Hepatic stellate cell (primary cell): Measurements from ENCODE around the gene MAP1LC3B.

Source experiments
- DNase-seq: peaks from one replicate; pipeline ENCODE4 v3.0.0; 2011; ENCODE audit warnings: low spot score

MAP1LC3B gene

DNA sequence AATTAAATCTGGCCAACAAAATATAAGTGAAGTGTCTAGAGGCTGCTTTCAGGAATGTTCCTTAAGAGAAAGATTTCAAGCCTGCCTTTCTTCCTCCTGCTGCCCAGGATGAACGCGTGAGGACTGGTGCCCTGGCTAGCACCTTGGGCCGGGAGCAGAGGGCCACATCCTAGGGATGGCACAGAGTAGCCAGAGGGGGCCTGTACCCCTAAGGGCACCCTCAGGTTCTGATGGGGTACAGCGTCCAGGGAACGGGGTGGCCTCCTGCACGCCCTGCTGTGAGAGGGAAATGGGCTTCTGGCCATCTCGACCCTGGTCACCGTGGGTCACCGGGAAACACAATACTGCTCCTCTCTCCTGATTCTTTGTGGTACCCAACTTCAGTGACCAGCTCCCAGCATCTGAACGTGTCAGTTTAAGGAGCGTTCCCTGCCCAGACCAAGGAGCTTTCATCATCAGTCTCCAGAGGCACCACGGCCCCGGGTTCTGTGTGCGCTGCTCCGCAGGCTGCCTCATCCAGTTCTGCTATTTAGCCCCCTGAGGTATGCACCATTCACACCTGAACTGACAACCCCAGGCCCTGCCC is 40.3 kb downstream of the MAP1LC3B start:
- no peak for DNase-seq

GRCh38 chr16:87434146-87434667 is 42.1 kb downstream of the MAP1LC3B start:
- DNase-seq: no peak

DNA sequence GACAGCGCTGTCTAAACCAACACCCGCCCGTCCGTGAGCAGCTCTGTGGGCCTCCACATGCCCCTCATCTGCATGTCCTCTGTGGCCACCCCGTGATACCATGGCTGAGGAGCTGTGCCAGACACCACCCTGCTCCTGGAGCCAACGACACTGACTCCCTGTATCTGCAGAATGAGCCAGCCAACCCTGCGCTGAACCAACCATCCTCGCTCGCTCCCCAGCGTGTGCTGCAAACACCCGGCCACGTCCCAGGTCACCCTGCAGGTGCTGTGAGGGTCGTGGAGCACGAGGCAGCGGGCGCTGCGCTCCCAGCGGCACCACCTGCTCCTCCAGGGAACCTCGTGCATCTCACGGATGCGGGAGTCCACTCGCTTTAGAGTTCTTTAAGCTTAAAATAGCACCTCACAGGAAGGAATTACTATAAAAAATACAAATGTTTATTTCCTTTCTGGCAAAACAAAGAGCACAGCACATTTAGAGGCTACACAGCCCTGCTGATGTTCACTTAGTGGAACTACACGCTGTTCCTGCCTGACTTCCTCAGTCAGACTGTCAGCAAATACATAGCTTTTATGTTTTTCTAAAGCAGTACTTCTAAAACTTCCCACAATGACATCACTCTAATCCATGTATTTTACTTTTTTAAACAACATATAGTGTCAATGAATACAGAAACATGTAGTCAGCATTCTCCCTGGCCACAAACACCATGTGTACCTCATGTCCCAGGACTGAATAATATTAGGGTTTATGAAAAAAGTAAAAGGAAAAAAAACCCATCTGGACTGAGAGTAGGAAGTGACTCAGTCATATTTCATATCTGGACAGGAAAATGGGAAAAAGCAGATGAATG is 43.5 kb downstream of the MAP1LC3B start:
- DNase-seq: peak; percentile 75

- peak; percentile 40 for DNase-seq
Measured at GRCh38 chr16:87436225-87437172, 44.4 kb downstream of the MAP1LC3B start.

DNA sequence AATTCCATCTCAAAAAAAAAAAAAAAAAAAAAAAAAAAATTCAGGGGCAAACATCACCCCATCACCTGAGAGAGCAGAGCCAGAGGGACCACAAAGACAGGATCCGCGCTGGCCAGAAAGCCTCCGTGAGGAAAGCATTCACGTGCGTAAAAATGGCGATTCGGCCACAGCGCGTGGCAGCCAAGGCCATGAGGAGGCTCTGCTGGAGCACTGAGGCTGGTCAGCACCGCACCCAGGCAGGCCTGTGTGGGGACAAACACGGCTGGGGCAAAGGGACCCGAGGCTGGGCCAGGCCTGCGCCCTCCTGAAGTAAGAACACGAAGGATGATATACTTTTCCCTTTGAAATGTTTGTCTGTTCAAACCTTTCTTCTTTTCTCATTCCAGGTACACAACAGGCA is 45.2 kb downstream of the MAP1LC3B start:
- no peak for DNase-seq

GRCh38 chr16:87437911-87438610 is 45.9 kb downstream of the MAP1LC3B start:
- no peak for DNase-seq

- no peak for DNase-seq
Measured at GRCh38 chr16:87438611-87438985, 46.5 kb downstream of the MAP1LC3B start.

DNA sequence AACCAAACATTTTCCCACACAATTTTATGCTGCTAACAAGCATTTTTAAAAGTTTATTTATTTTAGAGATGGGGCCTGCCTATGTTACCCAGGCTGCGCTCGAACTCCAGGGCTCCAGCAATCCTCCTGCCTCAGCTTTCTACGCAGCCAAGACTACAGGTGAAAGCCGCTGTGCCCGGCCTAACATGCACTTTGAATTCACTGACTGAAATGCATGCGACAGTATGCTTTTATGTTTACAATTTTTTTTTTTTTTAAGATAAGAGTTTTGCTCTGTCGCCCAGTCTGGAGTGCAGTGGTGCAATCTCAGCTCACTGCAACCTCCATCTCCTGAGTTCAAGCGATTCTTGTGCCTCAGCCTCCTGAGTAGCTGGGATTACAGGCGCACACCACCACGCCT is 47.8 kb downstream of the MAP1LC3B start:
- DNase-seq: no peak

- no peak for DNase-seq
Measured at GRCh38 chr16:87441886-87442580, 49.9 kb downstream of the MAP1LC3B start.

DNA sequence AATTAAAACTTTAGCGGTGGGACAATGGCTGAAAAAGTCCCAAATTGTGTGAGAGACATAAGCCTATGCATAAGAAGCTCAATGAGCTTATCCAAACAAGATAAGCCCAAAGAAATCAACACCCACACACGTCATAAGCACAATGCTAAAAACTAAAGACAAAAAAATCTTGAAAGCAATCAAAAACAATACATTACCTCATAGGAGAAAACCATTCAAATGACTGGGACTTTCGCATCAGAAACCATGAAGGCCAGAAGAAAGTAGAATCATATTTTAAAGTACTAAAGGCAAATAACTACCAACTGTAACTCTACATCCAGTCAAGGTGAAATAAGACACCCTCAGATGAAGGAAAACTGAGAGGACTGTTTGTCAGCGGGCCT is 50.4 kb downstream of the MAP1LC3B start:
- no peak for DNase-seq

DNA sequence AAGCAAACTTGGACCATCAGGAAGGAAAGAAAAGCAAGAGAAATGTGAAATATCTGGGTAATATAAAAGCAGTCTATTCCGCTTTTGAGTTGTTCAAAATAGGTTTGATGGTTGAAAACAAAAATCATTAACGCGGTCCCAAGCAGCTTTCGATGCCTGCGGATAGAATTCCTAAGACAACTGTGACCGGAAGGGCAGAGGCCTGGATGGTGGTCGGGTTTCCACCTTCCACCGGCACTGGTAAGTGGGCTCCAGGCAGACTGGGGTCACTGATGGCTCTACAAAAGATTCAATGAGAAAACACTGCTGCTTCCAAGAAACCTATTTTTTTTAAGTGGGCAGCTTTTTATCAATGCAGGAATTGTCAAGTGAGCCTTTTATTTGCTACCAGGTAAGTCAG is 50.9 kb downstream of the MAP1LC3B start:
- no peak for DNase-seq

DNA sequence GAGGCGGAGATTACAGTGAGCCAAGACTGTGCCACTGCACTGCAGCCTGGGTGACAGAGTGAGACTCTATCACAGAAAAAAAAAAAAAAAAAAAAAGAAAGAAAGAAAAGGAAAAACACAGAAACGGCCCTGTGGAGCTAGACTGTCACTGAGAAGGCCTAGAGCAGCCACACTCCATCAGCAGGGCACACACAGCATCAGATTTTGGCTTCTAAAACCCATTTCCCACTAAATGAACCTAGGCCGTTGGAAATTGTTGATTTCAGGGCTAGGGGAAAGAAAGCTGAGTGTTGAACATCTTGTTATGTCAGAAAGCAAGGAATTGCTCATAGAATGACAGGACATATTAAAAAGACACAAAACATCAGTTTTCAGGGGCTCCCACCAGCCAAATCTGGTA is 51.8 kb downstream of the MAP1LC3B start:
- DNase-seq: no peak

- no peak for DNase-seq
Measured at GRCh38 chr16:87445486-87445885, 53.4 kb downstream of the MAP1LC3B start.

DNA sequence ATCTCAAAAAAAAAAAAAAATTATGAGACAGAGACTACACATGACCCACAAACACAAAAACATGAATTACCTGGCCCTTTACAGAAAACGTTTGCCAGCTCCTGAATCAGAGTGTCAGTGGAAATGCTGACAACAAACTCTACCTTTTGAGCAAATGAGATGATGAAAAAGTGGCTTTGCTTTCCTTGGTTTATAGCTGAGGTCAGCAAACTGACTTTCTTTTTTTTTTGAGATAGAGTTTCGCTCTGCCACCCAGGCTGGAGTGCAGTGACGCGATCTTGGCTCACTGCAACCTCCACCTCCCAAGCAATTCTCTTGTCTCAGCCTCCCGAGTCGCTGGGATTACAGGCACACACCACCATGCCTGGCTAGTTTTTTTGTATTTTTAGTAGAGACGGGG is 54.3 kb downstream of the MAP1LC3B start:
- no peak for DNase-seq

GRCh38 chr16:87447323-87447722 is 55.2 kb downstream of the MAP1LC3B start:
- DNase-seq: peak; percentile 70

DNA sequence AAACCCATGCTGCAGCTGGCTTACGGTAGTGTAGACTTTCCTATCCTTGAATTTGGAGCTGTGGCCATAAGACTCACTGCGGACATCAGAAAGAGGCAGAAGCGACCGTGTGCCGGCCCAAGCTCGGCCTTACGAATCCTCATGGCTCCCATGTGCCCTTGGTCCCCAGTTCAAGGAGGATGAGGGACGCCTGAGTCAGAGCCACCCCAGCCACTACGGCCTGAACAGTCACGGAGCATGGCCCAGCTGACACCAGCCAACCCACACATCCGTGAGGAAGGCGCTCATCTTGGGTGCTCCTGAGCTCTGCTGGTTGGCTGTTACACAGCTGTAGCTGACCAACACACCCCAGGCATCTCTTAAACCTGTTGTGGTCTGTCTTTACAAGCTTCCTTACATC is 56.7 kb downstream of the MAP1LC3B start:
- no peak for DNase-seq

GRCh38 chr16:87451563-87452210 is 59.6 kb downstream of the MAP1LC3B start:
- no peak for DNase-seq

- DNase-seq: no peak
Measured at GRCh38 chr16:87453326-87453725, 61.2 kb downstream of the MAP1LC3B start.
